K562 (cell line): ENCODE results near the gene PLEKHF1. TPM values are rescaled to one million over a fixed set of nuclear protein-coding genes. Genes with fewer than 3 reads are reported as not detected.
A peak's percentile ranks its signal among the peaks of the same experiment; 100 is the strongest.

ENCODE experiments used
- ETS1 ChIP-seq: conservative IDR thresholded peaks from 2 replicates; pipeline ENCODE4 v1.6.1; 2011; ENCODE audit warnings: low read depth, mild to moderate bottlenecking, low read length; ENCODE audit not compliant: control insufficient read depth
- FOSL1 ChIP-seq: fragments of 200-800 bp; sonication (Bioruptor generic); conservative IDR thresholded peaks from 2 replicates; pipeline ENCODE4 v1.6.1; 2016; ENCODE audit warnings: missing genetic modification characterization, missing compliant biosample characterization
- PPARD ChIP-seq: fragments of 250-450 bp; sonication (Bioruptor Pico); IDR thresholded peaks from 2 replicates; pipeline ENCODE4 v1.8.0; 2022; ENCODE audit warnings: inconsistent platforms, mild to moderate bottlenecking, moderate library complexity
- RFX5 ChIP-seq: IDR thresholded peaks from 2 replicates; pipeline ENCODE4 v1.6.1; 2011; ENCODE audit warnings: low read depth, mild to moderate bottlenecking, improper control_type of control experiment, low read length
- THAP12 ChIP-seq: fragments of 250-450 bp; sonication (Bioruptor Pico); IDR thresholded peaks from 2 replicates; pipeline ENCODE4 v1.9.0; 2021; ENCODE audit warnings: mild to moderate bottlenecking, inconsistent platforms
- ZBTB40 ChIP-seq, 2 experiments: fragments of 450-650 bp in 1 of 2; sonication (generic) in 1 of 2; formaldehyde crosslinking in 1 of 2; IDR thresholded peaks; 2 replicates each; pipeline versions ENCODE4 v1.7.1 to v1.9.0; 2016 to 2022; ENCODE audit warnings: inconsistent platforms in 1 of 2, mild to moderate bottlenecking in 1 of 2, missing genetic modification reagents in 1 of 2
- ZBTB8A ChIP-seq: fragments of 450-650 bp; IDR thresholded peaks from 2 replicates; pipeline ENCODE4 v1.6.1; 2018; ENCODE audit warnings: mild to moderate bottlenecking, moderate library complexity; ENCODE audit not compliant: partially characterized antibody
- ZMIZ1 ChIP-seq, 2 experiments: fragments of 150-350 bp in 1 of 2; IDR thresholded peaks; 2 replicates each; pipeline ENCODE4 v1.6.1; 2012 to 2016; ENCODE audit warnings: low read depth in 2 of 2, low read length in 2 of 2, mild to moderate bottlenecking in 1 of 2, moderate library complexity in 1 of 2
- ZNF217 ChIP-seq: sonication (generic); formaldehyde crosslinking; IDR thresholded peaks from 2 replicates; pipeline ENCODE4 v1.8.0; 2022; ENCODE audit warnings: mild to moderate bottlenecking, missing genetic modification reagents
- polyA plus RNA-seq, 8 experiments: library from polyadenylated mRNA; depleted of rRNA in 4 of 8; stranded (reverse) in 5 of 8; unstranded in 3 of 8; fragments of >200 nt; fragmentation: Nextera tagmentation in 2 of 8; fragmentation: Illumina TruSeq in 1 of 8; extraction: Ambion mirVana in 2 of 8; extraction: Trizol in 1 of 8; gene quantifications; 2 replicates each; pipeline versions ENCODE4 v1.2.1 to v1.2.3, GENCODE V29; 2011 to 2014; ENCODE audit warnings: inconsistent platforms in 1 of 8, missing spikeins in 1 of 8
- total RNA-seq, 7 experiments: library from RNA; depleted of rRNA in 6 of 7; stranded (reverse); fragments of >200 nt in 6 of 7; fragmentation: Illumina TruSeq in 2 of 7; extraction: Trizol in 2 of 7; gene quantifications; 2 replicates each; pipeline versions ENCODE4 v1.2.1 to v1.2.3, GENCODE V29; 2011 to 2021; ENCODE audit warnings: low replicate concordance in 1 of 7

Gene PLEKHF1
- total and polyA plus RNA-seq, 9 of the 15 experiments (the other 6 are each of a cell fraction or from before 2014, with no cell fraction given) = 0.07 to 13.4 (median 3.9) TPM; not detected in 1

- TF ChIP-seq ZBTB40 (IDR thresholded peaks at IDR 0.05) (0 out of 2 replicates have a peak, but pooled peaks have one; percentile 2), ZBTB40 (CRISPR knock-in tag; IDR thresholded peaks at IDR 0.05) (no peak), ZMIZ1 (IDR thresholded peaks at IDR 0.05; ENCODE audit: low read depth in 2 of 2, low read length in 2 of 2) (no peak), PPARD (CRISPR knock-in tag) (no peak), ETS1 (no peak), FOSL1 (0 out of 2 replicates have a peak, but pooled peaks have one; percentile 23), THAP12 (CRISPR knock-in tag) (no peak), ZNF217 (CRISPR knock-in tag) (no peak), RFX5 (no peak), ZBTB8A (no peak)
Observed at GRCh38 chr19:29651622-29652394, 13.5 kb upstream of the PLEKHF1 start (continued).
